ENCODE data around the gene OPCML. TPM values are rescaled to one million over a fixed set of nuclear protein-coding genes. Genes with fewer than 3 reads are reported as not detected.

Gene OPCML
- total RNA-seq, 1 experiment from 2014 or later, result not detected

GRCh38 chr11:133269267-133269666 is 263.0 kb downstream of the OPCML start:
- H3K4me3 ChIP-seq (ENCODE audit: low read length), result no peak overlapping the region
- H3F3A ChIP-seq (ENCODE audit: low read length, unreplicated experiment), result no peaks in the 10 kb centered on the region
- DNase-seq (no peak), ATAC-seq (no peak)
- no peak overlapping the region for H3K9ac ChIP-seq (ENCODE audit: low read length)
- no peak overlapping the region for H3K27ac ChIP-seq (ENCODE audit: low read length)
- no peaks in the 10 kb centered on the region for H3K27me3 ChIP-seq (ENCODE audit: low read length)
- ChIA-PET CTCF (no interaction called here), POLR2A (ENCODE audit: unreplicated experiment) (no interaction called here)
- TF ChIP-seq CTCF (conservative IDR thresholded peaks at IDR 0.05; ENCODE audit: low read depth, low read length), result no peak
- no peak for TF ChIP-seq EZH2 (IDR thresholded peaks at IDR 0.05; ENCODE audit: low read length, unreplicated experiment)
- no peak overlapping the region for H3K4me2 ChIP-seq (ENCODE audit: low read length)
- H3K9me3 ChIP-seq (ENCODE audit: low read length), result peaks cover 25% of the 10 kb centered on the region
- BruUV-seq (replicated peaks), result no TSS peak
- H4K20me1 ChIP-seq (ENCODE audit: low read length), result no peaks in the 10 kb centered on the region
- no peak overlapping the region for H2AFZ ChIP-seq (ENCODE audit: low read length)
- no peaks in the 10 kb centered on the region for H3K9me2 ChIP-seq (replicated peaks; ENCODE audit: low read length)
- H3K79me2 ChIP-seq (ENCODE audit: low read length), result no peaks in the 10 kb centered on the region
- no peaks in the 10 kb centered on the region for H3K36me3 ChIP-seq (ENCODE audit: low read depth, low read length)
- H3K4me1 ChIP-seq (ENCODE audit: insufficient read depth, low read length), result no peaks in the 10 kb centered on the region
- intact Hi-C loops (cut with micrococcal nuclease), result no loop called here

GRCh38 chr11:133266986-133267385 is 265.3 kb downstream of the OPCML start:
- Histone ChIP-seq H3K27me3 (ENCODE audit: low read length) (no peaks in the 10 kb centered on the region), H3K4me2 (ENCODE audit: low read length) (no peak overlapping the region), H3K36me3 (ENCODE audit: low read depth, low read length) (no peaks in the 10 kb centered on the region), H4K20me1 (ENCODE audit: low read length) (no peaks in the 10 kb centered on the region), H3K9ac (ENCODE audit: low read length) (no peak overlapping the region), H3K27ac (ENCODE audit: low read length) (no peak overlapping the region), H3F3A (ENCODE audit: low read length, unreplicated experiment) (no peaks in the 10 kb centered on the region), H3K4me3 (ENCODE audit: low read length) (no peak overlapping the region), H2AFZ (ENCODE audit: low read length) (no peak overlapping the region), H3K9me3 (ENCODE audit: low read length) (peaks cover 39% of the 10 kb centered on the region), H3K4me1 (ENCODE audit: insufficient read depth, low read length) (no peaks in the 10 kb centered on the region), H3K9me2 (replicated peaks; ENCODE audit: low read length) (no peaks in the 10 kb centered on the region), H3K79me2 (ENCODE audit: low read length) (no peaks in the 10 kb centered on the region)
- DNase-seq (no peak), ATAC-seq (no peak)
- POLR2A ChIA-PET (ENCODE audit: unreplicated experiment), result no interaction called here
- CTCF ChIA-PET, result no interaction called here
- no peak for TF ChIP-seq EZH2phosphoT487 (IDR thresholded peaks at IDR 0.05; ENCODE audit: borderline replicate concordance, low read length)
- no peak for TF ChIP-seq CTCF (conservative IDR thresholded peaks at IDR 0.05; ENCODE audit: low read depth, low read length)
- no peak for TF ChIP-seq EZH2 (IDR thresholded peaks at IDR 0.05; ENCODE audit: low read length, unreplicated experiment)
- no TSS peak for BruUV-seq (replicated peaks)
- intact Hi-C loops (cut with micrococcal nuclease), result no loop called here

- Histone ChIP-seq H4K20me1 (ENCODE audit: low read length) (no peaks in the 10 kb centered on the region), H3K4me2 (ENCODE audit: low read length) (no peak overlapping the region), H2AFZ (ENCODE audit: low read length) (no peak overlapping the region), H3K27me3 (ENCODE audit: low read length) (no peaks in the 10 kb centered on the region), H3K4me3 (ENCODE audit: low read length) (no peak overlapping the region), H3K36me3 (ENCODE audit: low read depth, low read length) (no peaks in the 10 kb centered on the region), H3K79me2 (ENCODE audit: low read length) (no peaks in the 10 kb centered on the region), H3K9me2 (replicated peaks; ENCODE audit: low read length) (no peaks in the 10 kb centered on the region), H3K4me1 (ENCODE audit: insufficient read depth, low read length) (no peaks in the 10 kb centered on the region), H3K27ac (ENCODE audit: low read length) (no peak overlapping the region), H3K9ac (ENCODE audit: low read length) (no peak overlapping the region), H3F3A (ENCODE audit: low read length, unreplicated experiment) (no peaks in the 10 kb centered on the region), H3K9me3 (ENCODE audit: low read length) (peaks cover 39% of the 10 kb centered on the region)
- CTCF ChIA-PET, result no interaction called here
- ATAC-seq, result no peak
- intact Hi-C loops (cut with micrococcal nuclease), result no loop called here
- DNase-seq, result no peak
- POLR2A ChIA-PET (ENCODE audit: unreplicated experiment), result no interaction called here
- no TSS peak for BruUV-seq (replicated peaks)
- TF ChIP-seq EZH2phosphoT487 (IDR thresholded peaks at IDR 0.05; ENCODE audit: borderline replicate concordance, low read length), result no peak
- no peak for TF ChIP-seq EZH2 (IDR thresholded peaks at IDR 0.05; ENCODE audit: low read length, unreplicated experiment)
- TF ChIP-seq CTCF (conservative IDR thresholded peaks at IDR 0.05; ENCODE audit: low read depth, low read length), result no peak
These were observed 266.7 kb downstream of the OPCML start for GRCh38 chr11:133265530-133266035.

All from PC-3 (cell line).